Measurements from ENCODE around the gene MED4.
"Not testable (repeated sequence)": the region's sequence is repeated elsewhere in the genome, so short reads cannot be mapped to it uniquely, and the experiment has no call there.

The MED4 gene

GRCh38 chr13:48093588-48093987 lies 1.3 kb downstream of the MED4 start:
- no peak for DNase-seq

- DNase-seq = no peak
Measured at GRCh38 chr13:48086272-48086671, 8.6 kb downstream of the MED4 start.

GRCh38 chr13:48081739-48082138 lies 13.2 kb downstream of the MED4 start:
- DNase-seq = no peak

GRCh38 chr13:48078251-48078656 lies 16.6 kb downstream of the MED4 start:
- DNase-seq = no peak

- no peak for DNase-seq
Measured at GRCh38 chr13:48074006-48074405, 20.9 kb downstream of the MED4 start.

GRCh38 chr13:48072787-48073186 lies 22.1 kb downstream of the MED4 start:
- DNase-seq = no peak

GRCh38 chr13:48072304-48072703 lies 22.6 kb downstream of the MED4 start:
- DNase-seq = no peak

- DNase-seq = no peak
Measured at GRCh38 chr13:48070942-48071341, 24.0 kb downstream of the MED4 start.

GRCh38 chr13:48069573-48069972 lies 25.3 kb downstream of the MED4 start:
- no peak for DNase-seq

- no peak for DNase-seq
Measured at GRCh38 chr13:48068952-48069351, 26.0 kb downstream of the MED4 start.

- no peak for DNase-seq
Measured at GRCh38 chr13:48068036-48068435, 26.9 kb downstream of the MED4 start.

GRCh38 chr13:48066310-48066989 lies 28.5 kb downstream of the MED4 start:
- no peak for DNase-seq

GRCh38 chr13:48059951-48060350 lies 35.0 kb downstream of the MED4 start:
- DNase-seq = not testable (repeated sequence)

GRCh38 chr13:48058536-48058935 lies 36.4 kb downstream of the MED4 start:
- DNase-seq = not testable (repeated sequence)

GRCh38 chr13:48055712-48056111 lies 39.2 kb downstream of the MED4 start:
- no peak for DNase-seq

- no peak for DNase-seq
Measured at GRCh38 chr13:48054601-48055000, 40.3 kb downstream of the MED4 start.

GRCh38 chr13:48050550-48050949 lies 44.4 kb downstream of the MED4 start:
- DNase-seq = no peak

- DNase-seq = no peak
Measured at GRCh38 chr13:48043789-48044503, 51.0 kb downstream of the MED4 start.

GRCh38 chr13:48042894-48043293 lies 52.0 kb downstream of the MED4 start:
- no peak for DNase-seq

GRCh38 chr13:48040896-48041295 lies 54.0 kb downstream of the MED4 start:
- no peak for DNase-seq

GRCh38 chr13:48040049-48040448 lies 54.9 kb downstream of the MED4 start:
- DNase-seq = no peak

GRCh38 chr13:48038761-48039160 lies 56.1 kb downstream of the MED4 start:
- no peak for DNase-seq

- peak; percentile 95 for DNase-seq
Measured at GRCh38 chr13:48037346-48038173, 57.3 kb downstream of the MED4 start, which contains the start of gene NUDT15. NUDT15 (plus strand) TSS chr13:48037726; CDS start chr13:48037747, 21 bp downstream.

- DNase-seq = no peak
Measured at GRCh38 chr13:48029859-48030258, 65.0 kb downstream of the MED4 start.

Data from stimulated activated naive CD4-positive, alpha-beta T cell treated with Interleukin-2 at 50 U/mL for 16 hours (primary cell).